Lower lobe of right lung (tissue), 2 donors: ENCODE measurements around the gene GNAO1. TPM values are rescaled to one million over a fixed set of nuclear protein-coding genes. Genes with fewer than 3 reads are reported as not detected.
"Not testable (repeated sequence)": the region's sequence is repeated elsewhere in the genome, so short reads cannot be mapped to it uniquely, and the experiment has no call there.

ENCODE experiments used
- ATAC-seq, 2 donors: fragments of 200-7000 bp; cut with Tn5 transposase; one replicate each; pipeline ENCODE4 v1.9.1; 2020 to 2022; ENCODE audit warnings: mild to moderate bottlenecking in 2 of 2, moderate library complexity in 2 of 2
- DNase-seq: peaks from one replicate; pipeline ENCODE4 v3.0.0-alpha.2; 2020
- H3K27ac ChIP-seq: fragments of 200-600 bp; one replicate; pipeline ENCODE4 v1.8.0; 2022
- H3K27me3 ChIP-seq: fragments of 200-600 bp; one replicate; pipeline ENCODE4 v1.8.0; 2022; ENCODE audit warnings: low read depth
- H3K36me3 ChIP-seq: fragments of 200-600 bp; one replicate; pipeline ENCODE4 v1.8.0; 2022; ENCODE audit warnings: mild to moderate bottlenecking
- H3K4me1 ChIP-seq: fragments of 200-600 bp; one replicate; pipeline ENCODE4 v1.8.0; 2022
- H3K4me3 ChIP-seq: fragments of 200-600 bp; one replicate; pipeline ENCODE4 v1.8.0; 2022; ENCODE audit warnings: mild to moderate bottlenecking
- H3K9me3 ChIP-seq: fragments of 200-600 bp; one replicate; pipeline ENCODE4 v1.8.0; 2022
- intact Hi-C: fragments of 100-400 bp; cut with DNase I; formaldehyde crosslinking; loops from one replicate; pipeline ENCODE4 v1.11.0; 2022
- total RNA-seq: library from RNA; stranded (reverse); fragmentation: NEBNext Ultra II Directional; extraction: Animal tissue kit (Norgen Biotek cat#: 25700); gene quantifications from one replicate; pipeline ENCODE4 v1.2.1, GENCODE V29; 2021
- TF ChIP-seq, protein P1 (sequence below): fragments of 200-600 bp; IDR thresholded peaks from one replicate; pipeline ENCODE4 v1.8.0; 2022; ENCODE audit warnings: antibody characterized with exemption, mild to moderate bottlenecking
- donor health status: DM: no; HTN: yes; CAD: no; lungs with severe emphysema.

Gene GNAO1
- total RNA-seq, 1 donor from 2014 or later: 1.8 TPM

GRCh38 chr16:56370185-56370874 is 179.0 kb downstream of the GNAO1 start:
- H3K27me3 ChIP-seq: no peaks in the 10 kb centered on the region
- peaks cover 64% of the 10 kb centered on the region for H3K36me3 ChIP-seq
- no peak overlapping the region for H3K4me3 ChIP-seq
- no peak overlapping the region for H3K27ac ChIP-seq
- intact Hi-C loops: no loop called here
- H3K4me1 ChIP-seq: peaks cover 18% of the 10 kb centered on the region
- H3K9me3 ChIP-seq: no peaks in the 10 kb centered on the region
- no peak for DNase-seq
- TF ChIP-seq, protein P1, sequence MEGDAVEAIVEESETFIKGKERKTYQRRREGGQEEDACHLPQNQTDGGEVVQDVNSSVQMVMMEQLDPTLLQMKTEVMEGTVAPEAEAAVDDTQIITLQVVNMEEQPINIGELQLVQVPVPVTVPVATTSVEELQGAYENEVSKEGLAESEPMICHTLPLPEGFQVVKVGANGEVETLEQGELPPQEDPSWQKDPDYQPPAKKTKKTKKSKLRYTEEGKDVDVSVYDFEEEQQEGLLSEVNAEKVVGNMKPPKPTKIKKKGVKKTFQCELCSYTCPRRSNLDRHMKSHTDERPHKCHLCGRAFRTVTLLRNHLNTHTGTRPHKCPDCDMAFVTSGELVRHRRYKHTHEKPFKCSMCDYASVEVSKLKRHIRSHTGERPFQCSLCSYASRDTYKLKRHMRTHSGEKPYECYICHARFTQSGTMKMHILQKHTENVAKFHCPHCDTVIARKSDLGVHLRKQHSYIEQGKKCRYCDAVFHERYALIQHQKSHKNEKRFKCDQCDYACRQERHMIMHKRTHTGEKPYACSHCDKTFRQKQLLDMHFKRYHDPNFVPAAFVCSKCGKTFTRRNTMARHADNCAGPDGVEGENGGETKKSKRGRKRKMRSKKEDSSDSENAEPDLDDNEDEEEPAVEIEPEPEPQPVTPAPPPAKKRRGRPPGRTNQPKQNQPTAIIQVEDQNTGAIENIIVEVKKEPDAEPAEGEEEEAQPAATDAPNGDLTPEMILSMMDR: no peak
- no peak for ATAC-seq

- DNase-seq (peak; percentile 41), ATAC-seq (no peak)
- Histone ChIP-seq H3K27me3 (no peaks in the 10 kb centered on the region), H3K36me3 (peaks cover 57% of the 10 kb centered on the region), H3K27ac (no peak overlapping the region), H3K4me1 (peaks cover 18% of the 10 kb centered on the region), H3K4me3 (no peak overlapping the region), H3K9me3 (no peaks in the 10 kb centered on the region)
- TF ChIP-seq, protein P1: no peak
- intact Hi-C loops: no loop called here
These were observed 179.8 kb downstream of the GNAO1 start for GRCh38 chr16:56370875-56371659.

DNA sequence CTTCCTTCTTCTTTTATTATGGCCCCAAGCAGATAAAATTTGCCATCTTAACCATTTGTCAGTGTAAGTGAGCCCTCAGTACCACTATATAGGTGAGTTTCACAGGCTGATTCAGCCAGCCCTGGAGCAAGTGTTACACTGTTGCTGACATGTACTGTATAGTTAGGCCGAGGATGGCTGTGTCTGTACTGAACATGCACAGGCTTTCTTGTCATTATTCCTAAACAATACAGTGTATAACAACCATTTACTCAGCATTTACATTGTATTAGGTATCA is 180.3 kb downstream of the GNAO1 start:
- Histone ChIP-seq H3K4me1 (peaks cover 18% of the 10 kb centered on the region), H3K27ac (no peak overlapping the region), H3K36me3 (peaks cover 54% of the 10 kb centered on the region), H3K9me3 (no peaks in the 10 kb centered on the region), H3K4me3 (no peak overlapping the region), H3K27me3 (no peaks in the 10 kb centered on the region)
- intact Hi-C loops: no loop called here
- ATAC-seq (no peak), DNase-seq (no peak)
- TF ChIP-seq, protein P1: no peak

DNA sequence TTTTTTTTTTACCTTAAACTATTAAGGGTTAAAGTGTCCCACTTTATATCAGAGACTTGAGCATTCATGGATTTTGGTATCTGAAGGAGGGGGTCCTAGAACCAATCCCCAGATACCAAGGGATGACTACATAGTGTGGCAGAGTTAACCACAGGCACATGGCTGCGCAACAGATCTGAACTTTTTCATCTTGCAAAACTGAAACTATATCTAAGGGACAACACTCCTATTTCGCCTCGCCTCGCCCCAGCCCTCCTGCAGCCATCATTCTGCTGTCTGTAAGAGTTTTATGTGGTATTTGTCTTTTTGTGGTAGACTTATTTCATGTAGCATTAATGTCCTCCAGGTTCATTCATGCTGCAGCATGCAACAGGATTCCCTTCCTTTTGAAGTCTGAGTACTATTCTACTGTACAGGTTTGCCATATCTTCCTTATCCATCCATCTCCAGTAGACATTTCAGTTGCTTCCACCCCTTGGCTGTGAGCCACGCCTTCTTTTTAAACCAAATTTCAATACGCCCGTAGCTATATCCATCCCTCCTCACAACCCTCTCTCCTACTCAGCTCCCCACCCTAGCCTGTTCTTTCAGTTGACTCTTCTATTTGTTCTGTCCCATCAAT is 180.8 kb downstream of the GNAO1 start:
- Histone ChIP-seq H3K4me3 (no peak overlapping the region), H3K4me1 (peaks cover 18% of the 10 kb centered on the region), H3K36me3 (peaks cover 48% of the 10 kb centered on the region), H3K9me3 (no peaks in the 10 kb centered on the region), H3K27ac (no peak overlapping the region), H3K27me3 (no peaks in the 10 kb centered on the region)
- intact Hi-C loops: no loop called here
- ATAC-seq: no peak
- TF ChIP-seq, protein P1: no peak
- no peak for DNase-seq

DNA sequence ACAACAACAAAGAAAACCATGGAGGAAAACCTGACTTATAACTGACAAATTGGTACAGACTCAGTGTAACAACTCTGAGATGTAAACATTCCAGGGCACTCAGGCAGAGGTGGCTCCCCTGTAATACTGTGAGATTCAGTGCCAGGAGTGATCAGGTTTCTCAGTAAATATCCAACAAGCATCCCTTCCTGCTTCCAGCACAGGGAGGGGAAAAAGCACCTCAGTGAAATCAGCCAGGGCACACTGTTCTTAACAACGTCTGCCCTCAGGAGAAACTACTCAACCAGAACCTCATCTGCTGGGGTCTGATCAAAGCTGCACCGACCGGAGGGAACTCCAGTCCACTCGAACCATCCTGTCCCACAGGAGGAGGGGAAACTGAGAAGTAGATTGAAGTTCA is 181.7 kb downstream of the GNAO1 start:
- no peaks in the 10 kb centered on the region for H3K9me3 ChIP-seq
- H3K27me3 ChIP-seq: no peaks in the 10 kb centered on the region
- H3K4me3 ChIP-seq: no peak overlapping the region
- TF ChIP-seq, protein P1: no peak
- H3K4me1 ChIP-seq: peaks cover 18% of the 10 kb centered on the region
- ATAC-seq: no peak
- H3K27ac ChIP-seq: no peak overlapping the region
- intact Hi-C loops: no loop called here
- DNase-seq: no peak
- peaks cover 40% of the 10 kb centered on the region for H3K36me3 ChIP-seq

- H3K4me3 ChIP-seq, H3K9me3 ChIP-seq, H3K27me3 ChIP-seq, DNase-seq, H3K27ac ChIP-seq, ATAC-seq, intact Hi-C loops: not testable (repeated sequence)
- peaks cover 10% of the 10 kb centered on the region for H3K4me1 ChIP-seq
- peaks cover 41% of the 10 kb centered on the region for H3K36me3 ChIP-seq
These were observed 184.5 kb downstream of the GNAO1 start for GRCh38 chr16:56375792-56376191.

- DNase-seq, H3K27me3 ChIP-seq, intact Hi-C loops, ATAC-seq, H3K27ac ChIP-seq, H3K4me3 ChIP-seq, H3K4me1 ChIP-seq: not testable (repeated sequence)
- Histone ChIP-seq H3K9me3 (peaks cover 13% of the 10 kb centered on the region), H3K36me3 (peaks cover 58% of the 10 kb centered on the region)
These were observed 187.8 kb downstream of the GNAO1 start for GRCh38 chr16:56379044-56379443.

DNA sequence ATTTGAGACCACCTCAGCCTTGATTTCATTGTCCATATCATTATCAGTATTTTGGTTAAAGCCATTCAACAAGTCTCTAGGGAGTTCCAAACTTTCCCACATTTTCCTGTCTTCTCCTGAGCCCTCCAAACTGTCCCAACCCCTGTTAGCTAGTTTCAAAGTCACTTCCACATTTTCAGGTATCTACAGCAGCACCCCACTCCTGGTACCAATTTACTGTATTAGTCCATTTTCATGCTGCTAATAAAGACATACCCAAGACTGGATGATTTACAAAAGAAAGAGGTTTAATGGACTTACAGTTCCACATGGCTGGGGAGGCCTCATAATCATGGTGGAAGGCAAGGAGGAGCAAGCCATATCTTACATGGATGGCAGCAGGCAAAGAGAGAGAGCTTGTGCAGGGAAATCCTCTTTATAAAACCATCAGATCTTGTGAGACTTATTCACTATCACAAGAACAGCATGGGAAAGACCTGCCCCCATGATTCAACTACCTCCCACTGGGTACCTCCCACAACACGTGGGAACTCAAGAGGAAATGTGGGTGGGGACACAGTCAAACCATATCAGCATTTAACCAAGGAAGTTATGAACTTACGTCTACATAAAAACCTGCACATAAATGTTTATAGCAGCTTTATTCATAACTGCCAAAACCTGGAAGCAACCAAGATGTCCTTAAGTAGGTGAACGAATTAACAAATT is 189.6 kb downstream of the GNAO1 start:
- peaks cover 71% of the 10 kb centered on the region for H3K36me3 ChIP-seq
- ATAC-seq, H3K4me1 ChIP-seq, H3K4me3 ChIP-seq, H3K27ac ChIP-seq, intact Hi-C loops, H3K27me3 ChIP-seq, DNase-seq: not testable (repeated sequence)
- H3K9me3 ChIP-seq: peaks cover 13% of the 10 kb centered on the region
